GM19463 (cell line): Measurements from ENCODE around the gene ERBB4.

Experiments used
- ATAC-seq: cut with Tn5 transposase; IDR thresholded peaks from one replicate; pipeline ENCODE4 v1.9.1; 2021; ENCODE audit warnings: mild to moderate bottlenecking, moderate library complexity; ENCODE audit not compliant: unreplicated experiment

Gene ERBB4

GRCh38 chr2:211387734-211388133 lies 1150.9 kb downstream of the ERBB4 start:
- no peak for ATAC-seq

- no peak for ATAC-seq
Measured at GRCh38 chr2:211380041-211380440, 1158.6 kb downstream of the ERBB4 start.

- ATAC-seq = no peak
Measured at GRCh38 chr2:211376410-211376809, 1162.2 kb downstream of the ERBB4 start.

- ATAC-seq = no peak
Measured at GRCh38 chr2:211373203-211373602, 1165.4 kb downstream of the ERBB4 start.

GRCh38 chr2:211371465-211371864 lies 1167.1 kb downstream of the ERBB4 start:
- ATAC-seq = no peak

GRCh38 chr2:211368467-211368866 lies 1170.1 kb downstream of the ERBB4 start:
- no peak for ATAC-seq

GRCh38 chr2:211367711-211368110 lies 1170.9 kb downstream of the ERBB4 start:
- peak; percentile 96 for ATAC-seq

GRCh38 chr2:211367293-211367692 lies 1171.3 kb downstream of the ERBB4 start:
- ATAC-seq = no peak

- no peak for ATAC-seq
Measured at GRCh38 chr2:211364911-211365310, 1173.7 kb downstream of the ERBB4 start.

- no peak for ATAC-seq
Measured at GRCh38 chr2:211361383-211361782, 1177.2 kb downstream of the ERBB4 start.

- ATAC-seq = no peak
Measured at GRCh38 chr2:211359347-211359746, 1179.3 kb downstream of the ERBB4 start.

- ATAC-seq = no peak
Measured at GRCh38 chr2:211358504-211358903, 1180.1 kb downstream of the ERBB4 start.

GRCh38 chr2:211354481-211354880 lies 1184.1 kb downstream of the ERBB4 start:
- ATAC-seq = no peak

GRCh38 chr2:211351987-211352386 lies 1186.6 kb downstream of the ERBB4 start:
- no peak for ATAC-seq

GRCh38 chr2:211349031-211349430 lies 1189.6 kb downstream of the ERBB4 start:
- no peak for ATAC-seq

GRCh38 chr2:211347328-211347727 lies 1191.3 kb downstream of the ERBB4 start:
- no peak for ATAC-seq

GRCh38 chr2:211344289-211344688 lies 1194.3 kb downstream of the ERBB4 start:
- ATAC-seq = no peak

- ATAC-seq = no peak
Measured at GRCh38 chr2:211333377-211333776, 1205.2 kb downstream of the ERBB4 start.

- ATAC-seq = no peak
Measured at GRCh38 chr2:211331736-211332135, 1206.9 kb downstream of the ERBB4 start.

- no peak for ATAC-seq
Measured at GRCh38 chr2:211329882-211330281, 1208.7 kb downstream of the ERBB4 start.

- ATAC-seq = no peak
Measured at GRCh38 chr2:211329421-211329820, 1209.2 kb downstream of the ERBB4 start.

- no peak for ATAC-seq
Measured at GRCh38 chr2:211328126-211328525, 1210.5 kb downstream of the ERBB4 start.
